Keratinocyte (primary cell): ENCODE data around the gene CCNY. TPM values are rescaled to one million over a fixed set of nuclear protein-coding genes. Genes with fewer than 3 reads are reported as not detected.

Experiments
- DNase-seq: peaks from one replicate; pipeline ENCODE4 v3.0.0-alpha.2; 2011; ENCODE audit warnings: low read depth, missing footprints, low spot score
- FAIRE-seq: peaks from 2 replicates; lab custom pipeline; 2011; peaks lifted over from hg19 to GRCh38; lab: Jason Lieb, UNC
- H2AFZ ChIP-seq: 2 replicates; pipeline ENCODE4 v1.6.0; 2012; ENCODE audit warnings: low read length, control low read depth, inconsistent platforms; ENCODE audit not compliant: control insufficient read depth
- H3K27ac ChIP-seq: 2 replicates; pipeline ENCODE4 v1.5.1; 2011; ENCODE audit warnings: low read length; ENCODE audit not compliant: control insufficient read depth, insufficient read depth
- H3K27me3 ChIP-seq: 3 replicates; pipeline ENCODE4 v1.6.0; 2011; ENCODE audit warnings: low read length; ENCODE audit not compliant: control insufficient read depth, insufficient read depth; ENCODE audit errors: extremely low read depth
- H3K36me3 ChIP-seq, 2 experiments: 2 replicates in 1 of 2; 3 replicates in 1 of 2; pipeline ENCODE4 v1.5.1; 2011; ENCODE audit warnings: low read length in 2 of 2, mild to moderate bottlenecking in 1 of 2; ENCODE audit not compliant: control insufficient read depth in 2 of 2, insufficient read depth in 2 of 2; ENCODE audit errors: extremely low read depth in 1 of 2
- H3K4me1 ChIP-seq: 3 replicates; pipeline ENCODE4 v1.5.1; 2011; ENCODE audit warnings: low read length; ENCODE audit not compliant: control insufficient read depth, insufficient read depth; ENCODE audit errors: extremely low read depth
- H3K4me2 ChIP-seq: 3 replicates; pipeline ENCODE4 v1.6.0; 2011; ENCODE audit warnings: low read depth, low read length; ENCODE audit not compliant: control insufficient read depth, insufficient read depth; ENCODE audit errors: extremely low read depth
- H3K4me3 ChIP-seq, 3 experiments: fragments of 200-600 bp in 1 of 3; sonication (generic) in 1 of 3; 2 replicates in 2 of 3; 3 replicates in 1 of 3; pipeline ENCODE4 v1.5.1; 2011 to 2016; ENCODE audit warnings: low read length in 3 of 3, mild to moderate bottlenecking in 3 of 3, control low read depth in 2 of 3, inconsistent platforms in 1 of 3, low read depth in 1 of 3, mixed read lengths in 1 of 3, mixed run types in 1 of 3, moderate library complexity in 1 of 3; ENCODE audit not compliant: control insufficient read depth in 2 of 3, insufficient read depth in 2 of 3; ENCODE audit errors: extremely low read depth in 1 of 3
- H3K79me2 ChIP-seq: 2 replicates; pipeline ENCODE4 v1.6.0; 2012; ENCODE audit warnings: low read length; ENCODE audit not compliant: control insufficient read depth, insufficient read depth
- H3K9ac ChIP-seq: 3 replicates; pipeline ENCODE4 v1.6.0; 2011; ENCODE audit warnings: low read length; ENCODE audit not compliant: control insufficient read depth, insufficient read depth; ENCODE audit errors: extremely low read depth
- H3K9me1 ChIP-seq: 3 replicates; pipeline ENCODE4 v1.6.0; 2011; ENCODE audit warnings: low read length; ENCODE audit not compliant: control insufficient read depth, insufficient read depth; ENCODE audit errors: extremely low read depth
- H3K9me3 ChIP-seq: 2 replicates; pipeline ENCODE4 v1.5.1; 2012; ENCODE audit warnings: low read depth, low read length; ENCODE audit not compliant: control insufficient read depth
- H4K20me1 ChIP-seq: 3 replicates; pipeline ENCODE4 v1.6.0; 2011; ENCODE audit warnings: low read length; ENCODE audit not compliant: control insufficient read depth, insufficient read depth; ENCODE audit errors: extremely low read depth
- CTCF ChIP-seq, 3 experiments: IDR thresholded peaks in 1 of 3; conservative IDR thresholded peaks in 1 of 3; optimal IDR thresholded peaks in 1 of 3; 2 replicates in 2 of 3; 3 replicates in 1 of 3; pipeline versions ENCODE3 to v1.5.1; 2011; ENCODE audit warnings: low read length in 3 of 3, mild to moderate bottlenecking in 3 of 3, moderate library complexity in 2 of 3, control low read depth in 1 of 3, inconsistent platforms in 1 of 3; ENCODE audit not compliant: insufficient read depth in 2 of 3; ENCODE audit errors: extremely low read depth in 1 of 3
- EZH2 ChIP-seq: IDR thresholded peaks from one replicate; pipeline ENCODE4 v1.6.1; 2012; ENCODE audit warnings: inconsistent platforms, mild to moderate bottlenecking, low read length, moderate library complexity
- dilution Hi-C: fragments of 300-500 bp; cut with MboI; formaldehyde crosslinking; loops from one replicate; pipeline ENCODE4 v1.7.0; 2020; ENCODE audit warnings: low sequenced_read_pairs; ENCODE audit not compliant: extremely low pct_ligation_motif_present
- polyA plus RNA-seq, 5 experiments: library from polyadenylated mRNA; depleted of rRNA in 3 of 5; stranded (reverse) in 3 of 5; stranded (forward) in 1 of 5; unstranded in 1 of 5; fragments of >200 nt; gene quantifications; 1 replicate in 1 of 5; 2 replicates in 3 of 5; 3 replicates in 1 of 5; pipeline versions ENCODE4 v1.2.1 to v1.2.3, GENCODE V29; 2011 to 2012; ENCODE audit warnings: missing spikeins in 2 of 5, low read depth in 1 of 5, low replicate concordance in 1 of 5

CCNY gene
- polyA plus RNA-seq, 1 donor (not counting 4 experiments of a cell fraction or from before 2014, with no cell fraction given), result 58.9 TPM

- DNase-seq, result no peak
Observed at GRCh38 chr10:35368485-35369048, 32.3 kb downstream of the CCNY start.

GRCh38 chr10:35369049-35369611, 32.8 kb downstream of the CCNY start:
- no peak overlapping the region for H3K27ac ChIP-seq
- dilution Hi-C loops, result no loop called here
- DNase-seq (no peak), FAIRE-seq (no peak)
- no peak overlapping the region for H2AFZ ChIP-seq
- no peak overlapping the region for H3K4me3 ChIP-seq
- no peaks in the 10 kb centered on the region for H3K9me1 ChIP-seq
- no peak overlapping the region for H3K4me2 ChIP-seq
- peaks cover 22% of the 10 kb centered on the region for H4K20me1 ChIP-seq
- no peak overlapping the region for H3K9ac ChIP-seq
- H3K36me3 ChIP-seq, result no peaks in the 10 kb centered on the region
- no peaks in the 10 kb centered on the region for H3K27me3 ChIP-seq
- H3K79me2 ChIP-seq, result peaks cover 91% of the 10 kb centered on the region
- H3K4me1 ChIP-seq, result peaks cover 14% of the 10 kb centered on the region
- TF ChIP-seq CTCF (optimal IDR thresholded peaks at IDR 0.05 in 1 of 3, IDR thresholded peaks at IDR 0.05 in 1 of 3, conservative IDR thresholded peaks at IDR 0.05 in 1 of 3; ENCODE audit: extremely low read depth in 1 of 3, insufficient read depth in 2 of 3, low read length in 3 of 3), result no peak
- TF ChIP-seq EZH2, result no peak
- H3K9me3 ChIP-seq, result no peaks in the 10 kb centered on the region

More at GRCh38 chr10:35368485-35369048, 32.3 kb downstream of the CCNY start:
- no peak for FAIRE-seq
- dilution Hi-C loops, result no loop called here
- H3K9ac ChIP-seq, result no peak overlapping the region
- H3K9me3 ChIP-seq, result no peaks in the 10 kb centered on the region
- H3K79me2 ChIP-seq, result peaks cover 92% of the 10 kb centered on the region
- no peaks in the 10 kb centered on the region for H3K9me1 ChIP-seq
- H3K4me1 ChIP-seq, result peaks cover 14% of the 10 kb centered on the region
- peaks cover 22% of the 10 kb centered on the region for H4K20me1 ChIP-seq
- TF ChIP-seq EZH2, result no peak
- no peak for TF ChIP-seq CTCF (optimal IDR thresholded peaks at IDR 0.05 in 1 of 3, IDR thresholded peaks at IDR 0.05 in 1 of 3, conservative IDR thresholded peaks at IDR 0.05 in 1 of 3; ENCODE audit: extremely low read depth in 1 of 3, insufficient read depth in 2 of 3, low read length in 3 of 3)
- H3K36me3 ChIP-seq, result no peaks in the 10 kb centered on the region
- H3K27ac ChIP-seq, result no peak overlapping the region
- H3K27me3 ChIP-seq, result no peaks in the 10 kb centered on the region
- no peak overlapping the region for H2AFZ ChIP-seq
- no peak overlapping the region for H3K4me3 ChIP-seq
- no peak overlapping the region for H3K4me2 ChIP-seq
